HG03139 (cell line): ENCODE data around the gene NIPAL3.

Experiments used
- ATAC-seq: cut with Tn5 transposase; IDR thresholded peaks from one replicate; pipeline ENCODE4 v1.9.1; 2021; ENCODE audit not compliant: unreplicated experiment

NIPAL3 gene

DNA sequence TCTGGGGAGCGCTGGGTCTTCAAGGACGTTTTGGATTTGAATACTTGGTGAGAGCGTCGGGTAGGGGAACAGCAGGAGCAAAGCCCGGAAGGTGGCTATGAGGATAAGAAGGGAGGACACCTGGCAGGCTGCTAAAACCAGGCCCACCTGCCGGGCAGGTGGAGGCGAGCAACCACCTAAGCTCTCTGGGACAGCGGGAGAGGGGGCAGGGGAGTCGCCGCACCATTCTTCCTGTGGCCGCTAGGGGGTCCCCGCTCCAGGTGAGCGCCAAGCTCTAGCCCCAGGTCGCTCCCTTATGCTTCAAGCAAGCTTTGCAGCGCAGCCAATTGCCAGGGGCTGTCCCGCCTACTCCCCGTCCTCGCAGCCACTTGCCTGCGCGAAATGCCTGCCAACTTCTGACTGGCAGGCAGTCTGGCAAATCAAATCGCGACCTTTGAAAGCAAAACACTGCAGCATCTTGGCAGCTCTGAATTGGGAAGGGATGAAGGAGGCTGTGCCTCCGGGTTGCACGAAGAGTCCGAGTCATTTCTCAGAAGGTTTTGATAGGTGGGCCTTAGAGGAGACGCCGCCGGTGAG lies at the start of gene NIPAL3:
Gene NIPAL3, plus strand, starts transcription at position 469 of the 576 bp plus-strand sequence. CDS start 3,746 bp downstream, outside the sequence.
- ATAC-seq = peak; percentile 95

- ATAC-seq = no peak
Observed at GRCh38 chr1:24366707-24367106, 48.9 kb upstream of the NIPAL3 start.

DNA sequence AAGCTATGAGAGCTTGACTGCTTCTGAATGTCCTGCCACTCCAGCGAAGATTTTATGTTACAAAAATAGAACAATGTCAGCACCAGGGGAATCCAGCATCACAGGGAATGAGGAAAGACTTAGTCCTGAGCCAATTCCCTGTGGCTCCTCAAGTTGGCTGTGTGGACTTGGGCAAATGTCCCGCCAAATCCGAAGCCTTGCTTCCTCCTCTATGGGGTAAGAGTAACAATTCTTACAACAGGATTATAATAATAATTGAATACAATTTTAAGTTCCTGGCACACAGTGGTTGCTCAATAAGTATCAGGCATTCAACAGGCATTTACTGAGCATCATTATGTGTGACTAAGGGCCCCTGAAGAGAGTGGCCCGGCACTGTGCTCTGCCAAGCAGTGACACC lies 46.4 kb upstream of the NIPAL3 start:
- no peak for ATAC-seq

DNA sequence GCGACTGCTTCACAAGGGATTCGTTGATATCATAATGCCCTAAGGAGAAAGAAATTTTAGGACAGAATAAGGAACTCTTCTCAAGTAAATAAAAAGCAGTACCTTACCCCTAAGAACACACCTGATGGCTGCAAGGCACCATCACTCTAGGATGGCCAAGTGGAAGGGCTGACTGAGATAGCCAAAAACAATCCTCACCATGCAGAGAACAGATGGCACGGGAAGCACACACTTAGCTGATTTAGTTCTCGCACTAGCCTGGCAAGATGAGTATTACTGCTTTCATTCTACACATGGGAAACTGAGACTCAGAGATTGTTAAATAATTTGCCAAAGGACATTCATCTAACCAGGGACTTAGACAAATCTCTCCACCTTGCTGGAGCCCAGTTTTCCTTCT lies 45.8 kb upstream of the NIPAL3 start:
- ATAC-seq = no peak

DNA sequence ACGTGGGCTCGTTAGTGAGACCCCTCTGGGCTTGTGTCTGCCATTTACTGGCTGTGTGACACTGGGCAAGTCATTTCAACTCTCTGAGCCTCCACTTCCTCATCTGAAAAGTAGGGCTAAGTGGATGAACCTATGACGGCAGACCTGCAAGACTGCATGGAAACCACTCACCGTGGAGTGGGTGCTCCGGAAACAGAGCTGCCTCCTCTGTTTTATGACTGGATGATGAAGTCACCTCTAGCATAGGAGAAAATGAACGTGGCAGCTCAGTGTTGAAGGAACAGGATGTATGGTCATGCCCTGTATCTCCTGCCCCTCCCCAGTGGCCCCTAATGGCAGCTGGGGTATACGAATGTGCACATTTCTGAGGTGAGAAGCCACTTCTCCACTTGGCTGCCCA lies 42.6 kb upstream of the NIPAL3 start:
- no peak for ATAC-seq

- ATAC-seq = no peak
Observed at GRCh38 chr1:24373710-24374109, 41.9 kb upstream of the NIPAL3 start.

GRCh38 chr1:24374891-24375786 lies 40.5 kb upstream of the NIPAL3 start:
- ATAC-seq = no peak

GRCh38 chr1:24379733-24380315 lies 35.8 kb upstream of the NIPAL3 start:
- no peak for ATAC-seq

DNA sequence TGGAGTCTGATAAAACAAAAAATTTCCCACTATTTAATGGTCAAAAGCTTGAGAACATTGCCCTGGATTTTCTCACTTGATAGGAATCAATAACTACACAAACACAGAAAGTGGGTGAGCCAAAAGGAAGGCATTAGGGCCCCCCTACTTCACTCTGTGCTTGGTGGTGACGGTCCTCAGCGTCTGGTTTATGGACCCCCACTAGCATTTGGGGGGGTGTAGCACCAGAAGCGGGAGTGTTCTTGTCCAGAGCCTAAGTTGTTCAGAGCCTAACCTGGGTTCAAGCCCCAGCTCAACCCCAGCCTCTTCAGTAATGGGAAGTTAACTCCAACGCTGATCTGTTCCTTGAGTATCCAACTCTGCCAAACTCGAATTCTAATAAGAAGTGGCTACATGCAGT lies 35.1 kb upstream of the NIPAL3 start:
- no peak for ATAC-seq

GRCh38 chr1:24381256-24381655 lies 34.3 kb upstream of the NIPAL3 start:
- no peak for ATAC-seq

GRCh38 chr1:24382165-24382577 lies 33.4 kb upstream of the NIPAL3 start:
- ATAC-seq = no peak

- no peak for ATAC-seq
Observed at GRCh38 chr1:24383381-24383940, 32.1 kb upstream of the NIPAL3 start.

- no peak for ATAC-seq
Observed at GRCh38 chr1:24384251-24385090, 31.1 kb upstream of the NIPAL3 start.

DNA sequence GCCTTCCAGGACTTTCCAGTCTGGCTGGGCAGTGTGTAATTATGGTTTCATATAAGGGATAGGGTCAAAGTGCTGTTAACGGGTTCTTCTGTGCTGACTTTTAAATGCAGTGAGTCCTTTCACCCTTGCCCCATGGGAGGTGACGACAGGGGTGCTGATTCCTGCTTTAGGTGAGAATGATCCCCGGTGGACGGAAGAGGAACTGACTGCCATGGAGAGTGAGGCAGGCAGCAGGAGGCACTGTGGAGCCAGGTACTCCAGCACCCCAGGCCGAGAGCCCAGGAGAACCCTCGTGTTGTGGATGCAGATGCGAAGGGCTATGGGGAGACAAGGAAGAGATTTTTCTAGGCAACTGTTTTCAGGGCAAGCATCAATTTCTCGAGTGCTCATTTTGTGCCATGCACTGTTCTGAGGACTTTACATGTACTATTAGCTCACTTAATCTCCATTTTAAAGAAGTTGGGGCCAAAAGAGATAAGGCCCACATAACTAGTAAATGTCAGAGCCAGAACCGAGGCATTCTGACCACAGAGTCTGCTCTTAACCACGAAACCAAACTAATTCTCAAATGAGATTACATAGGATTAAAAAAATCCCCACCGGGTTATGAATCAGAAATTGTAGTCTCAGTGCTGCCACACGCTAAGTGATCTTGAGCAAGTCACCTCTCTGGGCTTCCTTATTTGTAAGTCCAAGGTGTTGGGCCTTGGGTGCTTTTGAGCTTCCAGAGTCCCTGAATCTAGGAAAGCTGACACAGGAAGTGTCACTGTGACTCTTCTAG lies 30.3 kb upstream of the NIPAL3 start:
- no peak for ATAC-seq

DNA sequence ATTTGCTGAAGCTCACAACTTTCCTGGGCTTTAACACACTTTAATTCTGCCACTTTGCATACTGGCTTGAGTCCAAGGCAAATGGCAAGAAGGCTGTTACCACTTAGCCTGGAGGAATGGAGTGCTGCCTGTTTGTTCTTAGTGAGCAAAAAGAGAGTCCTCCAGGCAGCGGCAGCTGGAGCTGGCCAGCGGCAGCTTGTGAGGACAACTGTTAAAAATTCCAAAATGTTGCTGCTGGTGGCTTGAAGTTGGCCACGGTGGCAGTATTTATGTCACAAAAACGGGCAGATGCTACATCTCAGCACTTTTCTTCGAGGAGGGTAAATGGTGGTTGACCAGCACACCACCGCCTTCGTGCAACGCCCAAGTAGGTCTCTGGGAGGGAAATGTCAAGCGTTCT lies 29.4 kb upstream of the NIPAL3 start:
- no peak for ATAC-seq

- ATAC-seq = no peak
Observed at GRCh38 chr1:24386931-24387330, 28.7 kb upstream of the NIPAL3 start.

DNA sequence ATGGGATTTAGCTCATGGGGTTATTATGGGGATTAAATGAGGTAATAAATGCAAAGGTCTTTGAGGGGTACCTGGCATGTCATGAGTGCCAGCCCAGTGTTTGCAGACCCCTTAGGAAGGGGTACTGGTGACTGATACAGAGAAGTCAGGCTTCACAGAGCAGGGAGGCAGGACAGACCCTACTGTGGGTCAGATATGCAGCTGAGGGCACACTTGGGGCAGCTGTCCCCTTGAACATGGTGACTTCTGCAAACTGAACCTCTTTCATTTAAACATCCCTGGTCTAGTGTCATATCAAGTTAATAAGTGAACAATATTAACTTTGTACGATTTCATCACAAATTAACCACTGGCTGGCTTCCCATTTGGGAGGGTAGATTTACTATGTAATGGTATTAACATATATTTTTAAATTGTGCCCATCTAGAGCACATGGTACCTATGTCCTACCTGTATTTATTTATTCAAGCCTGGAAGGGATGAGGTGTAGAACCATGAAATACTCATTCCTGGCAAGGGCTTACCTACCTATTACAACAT lies 27.9 kb upstream of the NIPAL3 start:
- ATAC-seq = no peak

GRCh38 chr1:24388331-24388885 lies 27.2 kb upstream of the NIPAL3 start:
- ATAC-seq = no peak

- ATAC-seq = no peak
Observed at GRCh38 chr1:24389231-24389678, 26.3 kb upstream of the NIPAL3 start.
